Trophoblast cell (in vitro differentiated cells and primary cell): ENCODE results near the gene CAMK1D.

ENCODE experiments used
- DNase-seq, 2 donors: peaks; one replicate each; pipeline ENCODE4 v3.0.0-alpha.2; 2016
- H2AFZ ChIP-seq: 2 replicates; pipeline ENCODE4 v1.6.1; 2013; ENCODE audit warnings: low read length, moderate library complexity, mild to moderate bottlenecking; ENCODE audit not compliant: insufficient read depth, poor library complexity
- H2AK5ac ChIP-seq: 2 replicates; pipeline ENCODE4 v1.6.1; 2013; ENCODE audit warnings: mild to moderate bottlenecking, low read length
- H2BK120ac ChIP-seq: 2 replicates; pipeline ENCODE4 v1.6.1; 2013; ENCODE audit warnings: low read length, mild to moderate bottlenecking, moderate library complexity; ENCODE audit not compliant: insufficient read depth, poor library complexity
- H2BK12ac ChIP-seq: 2 replicates; pipeline ENCODE4 v1.6.1; 2013; ENCODE audit warnings: mild to moderate bottlenecking, low read length, moderate library complexity
- H2BK5ac ChIP-seq: 2 replicates; pipeline ENCODE4 v1.6.1; 2013; ENCODE audit warnings: low read length, low read depth, moderate library complexity, mild to moderate bottlenecking; ENCODE audit not compliant: poor library complexity
- H3K14ac ChIP-seq: 2 replicates; pipeline ENCODE4 v1.6.1; 2013; ENCODE audit warnings: mild to moderate bottlenecking, low read length
- H3K18ac ChIP-seq: 2 replicates; pipeline ENCODE4 v1.6.1; 2013; ENCODE audit warnings: mild to moderate bottlenecking, low read length
- H3K23ac ChIP-seq: 2 replicates; pipeline ENCODE4 v1.6.1; 2013; ENCODE audit warnings: low read length
- H3K27ac ChIP-seq: 2 replicates; pipeline ENCODE4 v1.5.1; 2013; ENCODE audit warnings: low read depth, mild to moderate bottlenecking, inconsistent platforms, low read length, moderate library complexity
- H3K27me3 ChIP-seq: 2 replicates; pipeline ENCODE4 v1.6.1; 2013; ENCODE audit warnings: inconsistent platforms, mild to moderate bottlenecking, low read length, moderate library complexity; ENCODE audit not compliant: insufficient read depth
- H3K36me3 ChIP-seq, 2 experiments: 1 replicate in 1 of 2; 2 replicates in 1 of 2; pipeline ENCODE4 v1.6.1; 2013; ENCODE audit warnings: low read length in 2 of 2, mild to moderate bottlenecking in 2 of 2, moderate library complexity in 1 of 2; ENCODE audit not compliant: insufficient read depth in 2 of 2, control insufficient read depth in 1 of 2
- H3K4ac ChIP-seq: 2 replicates; pipeline ENCODE4 v1.6.1; 2013; ENCODE audit warnings: low read depth, mild to moderate bottlenecking, low read length, moderate library complexity
- H3K4me1 ChIP-seq, 2 experiments: 1 replicate in 1 of 2; 2 replicates in 1 of 2; pipeline ENCODE4 v1.6.1; 2013; ENCODE audit warnings: low read length in 2 of 2, mild to moderate bottlenecking in 2 of 2, moderate library complexity in 1 of 2; ENCODE audit not compliant: insufficient read depth in 2 of 2, control insufficient read depth in 1 of 2
- H3K4me2 ChIP-seq: 2 replicates; pipeline ENCODE4 v1.6.1; 2013; ENCODE audit warnings: inconsistent platforms, mild to moderate bottlenecking, low read length, moderate library complexity
- H3K4me3 ChIP-seq: 2 replicates; pipeline ENCODE4 v1.5.1; 2013; ENCODE audit warnings: mild to moderate bottlenecking, low read depth, low read length, inconsistent platforms
- H3K79me1 ChIP-seq: one replicate; pipeline ENCODE4 v1.6.1; 2013; ENCODE audit warnings: low read length
- H3K79me2 ChIP-seq: 2 replicates; pipeline ENCODE4 v1.6.1; 2013; ENCODE audit warnings: low read length, mild to moderate bottlenecking; ENCODE audit not compliant: control insufficient read depth, insufficient read depth, poor library complexity
- H3K9ac ChIP-seq: 2 replicates; pipeline ENCODE4 v1.6.1; 2013; ENCODE audit warnings: mild to moderate bottlenecking, low read length
- H3K9me3 ChIP-seq: 2 replicates; pipeline ENCODE4 v1.6.1; 2013; ENCODE audit warnings: low read depth, mild to moderate bottlenecking, control low read depth, inconsistent platforms, low read length; ENCODE audit not compliant: insufficient read depth
- H4K12ac ChIP-seq: 2 replicates; pipeline ENCODE4 v1.6.1; 2013; ENCODE audit warnings: low read depth, mild to moderate bottlenecking, low read length, moderate library complexity
- H4K8ac ChIP-seq: 2 replicates; pipeline ENCODE4 v1.6.1; 2013; ENCODE audit warnings: low read depth, mild to moderate bottlenecking, low read length, moderate library complexity
- H4K91ac ChIP-seq: one replicate; pipeline ENCODE4 v1.6.1; 2013; ENCODE audit warnings: low read depth, mild to moderate bottlenecking, low read length, moderate library complexity
- WGBS: extraction: QIAGEN DNeasy Blood & Tissue Kit; methylation state at CpG from one replicate; pipeline ENCODE4 v1.1.7; 2013; ENCODE audit warnings: missing lambda C conversion rate; ENCODE audit not compliant: insufficient read length, insufficient coverage; ENCODE audit errors: extremely low coverage; 5-methylcytosine and 5-hydroxymethylcytosine counted together

The CAMK1D gene

DNA sequence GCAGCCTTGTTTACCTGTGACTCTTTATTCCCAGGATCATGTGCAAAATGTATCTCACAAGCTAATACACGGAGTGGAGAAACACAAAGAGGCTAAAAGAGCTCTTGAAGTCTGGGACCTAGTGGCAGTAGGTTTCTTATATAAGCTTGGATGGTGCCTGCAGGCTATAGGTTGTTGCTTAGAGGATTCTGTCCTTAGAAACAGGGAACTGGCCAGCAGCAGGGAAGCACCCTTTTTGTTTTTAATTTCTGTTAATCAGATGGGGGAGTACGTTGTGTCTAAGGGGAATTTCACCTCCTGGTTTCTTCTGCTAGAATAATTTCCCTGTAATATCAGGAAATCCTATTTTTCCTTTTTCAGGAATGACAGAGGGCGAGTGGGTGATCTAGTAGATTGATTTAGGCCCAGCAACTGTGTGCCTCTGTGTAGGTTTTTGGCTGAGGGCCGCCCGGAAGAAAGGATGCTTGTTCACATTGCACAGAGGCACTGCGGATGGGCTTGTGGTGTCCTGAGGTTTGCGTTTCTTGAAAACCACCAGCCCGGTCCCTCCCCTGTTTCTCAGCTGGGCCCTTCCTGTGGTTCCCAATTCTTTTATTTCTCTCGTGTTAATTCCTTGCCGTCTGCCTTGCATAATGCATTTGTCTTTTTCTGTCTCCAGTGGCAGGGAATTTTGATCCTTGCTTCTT, 158.0 kb downstream of the CAMK1D start:
- no peak overlapping the region for H3K9ac ChIP-seq
- no peak overlapping the region for H4K8ac ChIP-seq
- WGBS = no CpG with 5 or more reads among the region's 10 CpGs
- H3K4me2 ChIP-seq = no peak overlapping the region
- H3K23ac ChIP-seq = no peak overlapping the region
- no peak overlapping the region for H2AK5ac ChIP-seq
- no peaks in the 10 kb centered on the region for H3K79me1 ChIP-seq
- no peaks in the 10 kb centered on the region for H3K27me3 ChIP-seq
- no peak overlapping the region for H2BK5ac ChIP-seq
- no peak for DNase-seq
- H4K12ac ChIP-seq = no peak overlapping the region
- no peak overlapping the region for H3K14ac ChIP-seq
- no peak overlapping the region for H2AFZ ChIP-seq
- no peaks in the 10 kb centered on the region for H3K79me2 ChIP-seq
- no peaks in the 10 kb centered on the region for H3K36me3 ChIP-seq
- H3K4me3 ChIP-seq = no peak overlapping the region
- H2BK120ac ChIP-seq = no peak overlapping the region
- H3K9me3 ChIP-seq = no peaks in the 10 kb centered on the region
- no peak overlapping the region for H3K18ac ChIP-seq
- H3K27ac ChIP-seq = no peak overlapping the region
- no peaks in the 10 kb centered on the region for H3K4me1 ChIP-seq
- H4K91ac ChIP-seq = no peak overlapping the region
- H3K4ac ChIP-seq = no peak overlapping the region
- H2BK12ac ChIP-seq = no peak overlapping the region

DNA sequence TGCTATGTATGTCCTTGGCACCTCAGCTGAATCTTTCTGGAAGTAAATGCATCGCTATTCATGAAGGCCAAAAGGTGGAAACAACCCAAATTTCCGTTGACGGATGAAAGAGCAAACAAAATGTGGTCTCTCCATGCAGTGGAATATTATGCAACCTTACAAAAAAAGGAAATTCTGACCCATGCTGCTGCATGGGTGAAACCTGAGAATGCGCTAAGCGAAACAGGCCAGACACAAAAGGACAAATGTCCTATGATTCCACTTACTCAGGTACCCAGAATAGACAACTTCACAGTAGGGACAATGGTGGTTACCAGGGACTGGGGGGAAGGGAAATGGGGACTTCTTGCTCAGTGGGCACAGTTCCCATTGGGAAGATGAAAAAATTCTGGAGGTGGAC, 158.8 kb downstream of the CAMK1D start:
- Histone ChIP-seq H4K91ac (no peak overlapping the region), H4K8ac (no peak overlapping the region), H3K4me2 (no peak overlapping the region), H4K12ac (no peak overlapping the region), H3K36me3 (no peaks in the 10 kb centered on the region), H3K27ac (no peak overlapping the region), H3K4ac (no peak overlapping the region), H3K9me3 (no peaks in the 10 kb centered on the region), H2BK5ac (no peak overlapping the region), H3K23ac (no peak overlapping the region), H3K79me1 (no peaks in the 10 kb centered on the region), H2AFZ (no peak overlapping the region), H3K14ac (no peak overlapping the region), H3K79me2 (no peaks in the 10 kb centered on the region), H2BK12ac (no peak overlapping the region), H3K4me1 (no peaks in the 10 kb centered on the region), H2AK5ac (no peak overlapping the region), H3K18ac (no peak overlapping the region), H3K9ac (no peak overlapping the region), H3K4me3 (no peak overlapping the region), H2BK120ac (no peak overlapping the region), H3K27me3 (no peaks in the 10 kb centered on the region)
- DNase-seq = no peak
- no CpG with 5 or more reads among the region's 5 CpGs for WGBS

DNA sequence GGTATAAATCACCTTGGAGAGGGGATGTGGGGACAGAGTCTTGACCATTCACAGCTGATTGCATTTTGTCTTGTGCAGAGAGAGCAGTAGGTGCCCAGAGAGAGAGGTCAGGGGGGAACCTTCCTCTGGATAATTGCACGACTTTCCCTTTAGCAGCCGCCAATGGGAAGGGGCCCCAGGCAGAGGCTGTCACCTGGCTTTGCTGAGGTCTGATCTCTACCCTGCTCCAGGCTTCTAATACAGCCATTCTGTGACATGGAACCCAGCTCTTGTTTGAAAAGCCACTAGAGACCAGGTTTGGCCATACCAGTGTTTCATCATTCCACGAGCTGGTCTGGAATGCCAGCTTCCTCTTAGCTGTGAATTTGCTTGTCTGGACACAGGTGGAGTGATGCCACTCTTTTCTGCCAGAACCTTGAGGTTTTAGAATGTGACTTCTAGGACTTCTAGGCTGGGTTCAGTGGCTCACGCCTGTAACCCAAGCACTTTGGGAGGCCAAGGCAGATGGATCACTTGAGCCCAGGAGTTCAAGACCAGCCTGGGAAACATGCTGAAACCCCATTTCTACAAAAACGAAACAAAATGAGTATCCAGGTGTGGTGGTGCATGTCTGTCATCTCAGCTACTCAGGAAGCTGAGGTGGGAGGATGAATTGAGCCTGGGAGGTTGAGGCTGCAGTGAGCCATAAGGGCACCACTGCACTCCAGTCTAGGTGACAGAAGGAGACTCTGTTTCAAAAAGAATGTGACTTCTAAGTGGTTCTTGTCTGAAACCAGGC, 159.9 kb downstream of the CAMK1D start:
- no CpG with 5 or more reads among the region's 5 CpGs for WGBS
- DNase-seq = no peak
- Histone ChIP-seq H3K79me2 (no peaks in the 10 kb centered on the region), H2BK120ac (no peak overlapping the region), H3K4me2 (no peak overlapping the region), H2BK12ac (no peak overlapping the region), H3K23ac (no peak overlapping the region), H4K91ac (no peak overlapping the region), H3K9me3 (no peaks in the 10 kb centered on the region), H3K27me3 (no peaks in the 10 kb centered on the region), H3K79me1 (no peaks in the 10 kb centered on the region), H4K8ac (no peak overlapping the region), H3K4me3 (no peak overlapping the region), H3K18ac (no peak overlapping the region), H3K27ac (no peak overlapping the region), H2AFZ (no peak overlapping the region), H2AK5ac (no peak overlapping the region), H3K36me3 (no peaks in the 10 kb centered on the region), H2BK5ac (no peak overlapping the region), H3K4me1 (no peaks in the 10 kb centered on the region), H3K9ac (no peak overlapping the region), H4K12ac (no peak overlapping the region), H3K4ac (no peak overlapping the region), H3K14ac (no peak overlapping the region)

DNA sequence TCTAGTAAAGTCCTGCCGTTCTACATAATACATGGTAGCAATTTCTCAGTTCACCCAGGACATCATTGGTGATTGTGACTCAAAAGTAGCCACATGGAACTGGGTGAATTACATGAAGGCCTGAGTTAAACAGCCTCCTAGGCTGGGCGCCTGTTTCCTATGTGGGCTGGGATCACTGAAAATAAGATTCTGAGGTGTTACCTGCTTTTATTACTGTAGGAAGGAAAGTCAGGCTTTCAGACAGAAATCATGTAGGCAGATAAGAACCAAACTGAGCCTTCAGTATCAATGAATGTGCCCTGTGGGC, 160.4 kb downstream of the CAMK1D start:
- DNase-seq = no peak
- Histone ChIP-seq H3K9ac (no peak overlapping the region), H3K18ac (no peak overlapping the region), H3K4ac (no peak overlapping the region), H4K12ac (no peak overlapping the region), H2BK5ac (no peak overlapping the region), H3K79me2 (no peaks in the 10 kb centered on the region), H3K79me1 (no peaks in the 10 kb centered on the region), H3K36me3 (no peaks in the 10 kb centered on the region), H3K4me2 (no peak overlapping the region), H3K4me1 (no peaks in the 10 kb centered on the region), H3K23ac (no peak overlapping the region), H4K8ac (no peak overlapping the region), H3K4me3 (no peak overlapping the region), H4K91ac (no peak overlapping the region), H3K14ac (no peak overlapping the region), H2BK12ac (no peak overlapping the region), H2AK5ac (no peak overlapping the region), H3K9me3 (no peaks in the 10 kb centered on the region), H2AFZ (no peak overlapping the region), H3K27me3 (no peaks in the 10 kb centered on the region), H3K27ac (no peak overlapping the region), H2BK120ac (no peak overlapping the region)
- WGBS = no CpG with 5 or more reads among the region's 2 CpGs
